KOPT-K1 (cell line): ENCODE results near the gene HIRIP3.
"Not testable (repeated sequence)": the region's sequence is repeated elsewhere in the genome, so short reads cannot be mapped to it uniquely, and the experiment has no call there.

Source experiments
- H3K27ac ChIP-seq: fragments of 200-600 bp; sonication (generic); 2 replicates; pipeline ENCODE4 v1.5.1; 2016; ENCODE audit warnings: antibody characterized with exemption, mild to moderate bottlenecking, low read depth, low read length; ENCODE audit not compliant: poor library complexity, severe bottlenecking
- H3K36me3 ChIP-seq: fragments of 200-600 bp; sonication (generic); 2 replicates; pipeline ENCODE4 v1.5.1; 2017; ENCODE audit warnings: antibody characterized with exemption, mild to moderate bottlenecking, low read length, moderate library complexity; ENCODE audit not compliant: insufficient read depth
- H3K9me3 ChIP-seq: fragments of 200-600 bp; sonication (generic); 2 replicates; pipeline ENCODE4 v1.5.1; 2017; ENCODE audit warnings: antibody characterized with exemption, low read length, mild to moderate bottlenecking; ENCODE audit not compliant: insufficient read depth, poor library complexity, severe bottlenecking

The HIRIP3 gene

DNA sequence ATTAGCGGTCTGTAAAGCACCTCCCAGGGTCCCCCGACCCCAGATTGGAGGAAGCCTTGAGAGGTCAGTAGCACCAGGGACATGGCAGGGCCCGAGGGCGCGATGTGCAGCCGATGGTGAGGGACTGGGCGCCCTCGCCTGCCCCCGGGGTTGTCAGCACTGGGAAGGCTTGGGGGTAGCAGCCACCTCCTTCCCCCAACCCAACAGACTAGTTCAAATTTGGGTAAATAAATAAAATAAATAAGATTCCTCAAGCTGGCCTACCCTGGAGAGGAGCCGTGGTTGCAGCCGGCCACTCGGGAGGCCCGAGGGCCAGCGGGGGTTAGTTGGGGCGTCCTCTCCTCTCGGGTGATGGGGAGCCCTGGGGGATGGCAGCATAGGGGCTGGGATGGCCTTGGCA is 29.0 kb upstream of the HIRIP3 start:
- Histone ChIP-seq H3K36me3 (no peaks in the 10 kb centered on the region), H3K9me3 (no peaks in the 10 kb centered on the region), H3K27ac (no peak overlapping the region)

DNA sequence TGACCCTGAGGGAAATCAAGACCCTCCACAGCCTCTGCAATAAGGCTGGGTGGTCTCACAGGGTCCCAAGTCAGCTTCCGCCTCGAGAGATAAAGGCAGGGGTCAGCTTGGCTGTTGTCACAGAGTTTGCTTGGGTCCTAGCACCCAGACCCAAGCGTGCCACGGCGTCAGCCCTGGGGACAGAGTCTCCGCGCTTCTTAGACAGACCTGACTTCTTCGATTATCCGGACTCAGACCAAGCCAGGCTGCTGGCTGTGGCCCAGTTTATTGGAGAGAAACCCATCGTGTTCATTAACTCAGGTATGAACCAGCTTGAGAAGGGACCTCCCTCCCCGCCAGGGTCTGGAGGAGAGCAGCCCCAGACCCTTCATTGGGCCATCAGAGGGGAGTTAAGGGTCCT is 28.2 kb upstream of the HIRIP3 start:
- Histone ChIP-seq H3K36me3 (no peaks in the 10 kb centered on the region), H3K9me3 (no peaks in the 10 kb centered on the region), H3K27ac (no peak overlapping the region)

DNA sequence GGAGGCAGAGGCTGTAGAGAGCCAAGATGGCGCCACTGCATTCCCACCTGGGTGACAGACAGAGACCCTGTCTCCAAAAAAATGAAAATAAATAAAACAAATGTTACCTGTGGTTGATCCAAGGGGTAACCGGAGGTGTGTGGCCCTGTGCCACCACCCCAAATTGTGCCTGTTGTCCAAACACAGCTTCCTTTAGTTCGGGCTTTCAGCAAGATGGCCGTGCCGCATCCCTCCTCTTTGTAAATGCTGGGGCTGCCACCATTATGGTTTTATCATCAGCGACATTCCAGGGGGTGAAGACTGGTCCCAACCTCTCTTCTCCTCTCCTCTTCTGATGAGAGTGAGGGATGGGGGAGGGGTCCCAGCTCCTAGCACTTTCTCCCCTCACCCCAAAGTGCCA is 27.5 kb upstream of the HIRIP3 start, which contains the start of gene C16orf92:
C16orf92 (plus strand) TSS at position 312 of the 400 bp plus-strand sequence. CDS start 143 bp downstream, outside the sequence.
- Histone ChIP-seq H3K9me3 (no peaks in the 10 kb centered on the region), H3K27ac (no peak within 1 kb of the TSS), H3K36me3 (no peaks in the 10 kb centered on the region)

DNA sequence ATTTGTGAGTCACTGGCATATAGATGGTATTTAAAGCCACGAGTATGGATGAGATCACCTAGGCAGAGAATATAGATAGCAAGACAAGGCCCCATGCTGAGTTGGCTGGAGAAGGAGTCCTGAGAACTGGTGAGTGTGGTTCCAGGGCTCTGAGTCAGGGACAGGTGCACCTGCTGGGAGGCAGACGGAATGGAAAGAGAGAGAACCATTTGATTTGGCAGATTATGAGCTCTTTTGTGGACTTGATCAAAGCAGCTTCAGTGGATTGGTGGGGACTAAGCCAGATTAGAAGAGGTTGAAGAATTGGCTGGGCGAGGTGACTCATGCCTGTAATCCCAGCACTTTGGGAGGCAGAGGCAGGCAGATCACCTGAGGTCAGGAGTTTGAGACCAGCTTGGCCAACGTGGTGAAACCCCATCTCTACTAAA is 23.3 kb upstream of the HIRIP3 start:
- Histone ChIP-seq H3K27ac (no peak overlapping the region), H3K9me3 (no peaks in the 10 kb centered on the region), H3K36me3 (no peaks in the 10 kb centered on the region)

DNA sequence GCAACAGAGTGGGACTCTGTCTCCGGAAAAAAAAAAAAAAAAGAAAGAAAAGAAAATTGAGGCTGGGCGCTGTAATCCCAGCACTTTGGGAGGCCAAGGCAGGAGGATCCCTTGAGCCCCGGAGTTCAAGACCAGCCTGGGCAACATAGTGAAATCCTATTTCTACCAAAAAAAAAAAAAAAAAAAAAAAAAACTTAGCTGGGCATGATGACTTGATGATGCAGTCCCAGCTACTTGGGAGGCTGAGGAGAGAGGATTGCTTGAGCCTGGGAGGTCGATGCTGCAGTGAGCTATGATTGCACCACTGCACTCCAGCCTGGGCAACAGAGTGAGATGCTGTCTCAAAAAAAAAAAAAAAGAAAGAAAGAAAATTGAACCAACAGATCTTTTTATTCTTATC is 22.5 kb upstream of the HIRIP3 start:
- not testable (repeated sequence) for H3K9me3 ChIP-seq, H3K27ac ChIP-seq, H3K36me3 ChIP-seq

DNA sequence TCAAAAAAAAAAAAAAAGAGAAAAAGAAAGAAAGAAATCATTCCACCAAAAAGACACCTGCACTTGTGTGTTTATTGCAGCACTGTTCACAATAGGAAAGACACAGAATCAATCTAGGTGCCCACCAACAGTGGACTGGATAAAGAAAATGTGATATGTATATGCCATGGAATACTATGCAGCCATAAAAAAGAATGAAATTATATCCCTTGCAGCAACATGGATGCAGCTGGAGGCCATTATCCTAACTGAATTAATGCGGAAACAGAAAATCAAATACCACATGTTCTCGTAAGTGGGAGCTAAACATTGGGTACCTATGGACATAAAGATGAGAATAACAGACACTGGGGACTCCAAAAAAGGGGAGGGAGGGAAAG is 21.9 kb upstream of the HIRIP3 start:
- Histone ChIP-seq H3K9me3 (no peaks in the 10 kb centered on the region), H3K27ac (no peak overlapping the region), H3K36me3 (no peaks in the 10 kb centered on the region)

DNA sequence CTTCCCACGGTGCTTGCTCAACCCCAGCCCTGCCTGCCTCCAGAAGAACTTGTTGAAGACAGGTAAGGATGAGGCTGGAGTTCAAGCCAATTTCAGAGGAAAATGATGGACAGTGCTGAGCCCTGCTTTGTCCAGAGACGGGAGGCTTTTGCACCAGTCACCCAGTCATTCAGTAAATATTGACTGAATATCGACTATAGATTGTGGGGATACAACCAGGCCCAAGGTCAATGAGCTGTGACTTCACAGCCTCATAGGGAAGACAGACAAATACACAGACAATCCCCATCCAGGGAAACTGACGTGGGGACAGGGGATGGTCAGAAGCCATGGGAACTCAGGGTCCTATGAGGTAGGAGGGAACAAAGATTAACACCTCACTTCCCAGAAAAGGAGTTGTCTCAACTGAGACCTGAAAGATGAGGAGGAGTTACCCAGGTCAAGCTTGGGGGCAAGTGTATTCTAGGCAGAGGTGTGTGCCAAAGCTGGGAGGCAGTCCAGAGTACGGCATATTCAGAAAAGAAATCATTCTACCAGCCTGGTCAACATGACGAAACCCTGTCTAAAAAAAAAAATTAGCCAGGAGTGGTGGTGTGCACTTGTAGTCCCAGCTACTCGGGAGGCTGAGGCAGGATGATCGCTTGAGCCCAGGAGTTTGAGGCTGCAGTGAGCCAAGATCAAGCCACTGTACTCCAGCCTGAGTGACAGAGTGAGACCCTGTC is 21.3 kb upstream of the HIRIP3 start:
- Histone ChIP-seq H3K9me3 (no peaks in the 10 kb centered on the region), H3K27ac (no peak overlapping the region)

DNA sequence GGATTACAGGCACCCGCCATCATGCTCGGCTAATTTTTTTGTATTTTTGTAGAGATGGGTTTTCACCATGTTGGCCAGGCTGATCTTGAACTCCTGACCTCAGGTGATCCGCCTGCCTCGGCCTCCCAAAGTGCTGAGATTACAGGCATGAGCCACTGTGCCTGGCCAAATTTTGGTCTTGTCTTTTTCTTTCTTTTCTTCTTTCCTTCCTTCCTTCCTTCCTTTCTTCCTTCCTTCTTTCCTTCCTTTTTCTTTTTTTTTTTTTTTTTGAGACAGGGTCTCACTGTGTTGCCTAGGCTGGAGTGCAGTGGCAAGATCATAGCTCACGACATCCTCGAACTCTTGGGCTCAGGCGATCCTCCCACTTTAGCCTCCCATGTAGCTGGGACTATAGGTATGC is 20.0 kb upstream of the HIRIP3 start:
- not testable (repeated sequence) for H3K27ac ChIP-seq, H3K9me3 ChIP-seq, H3K36me3 ChIP-seq

More for the DNA sequence above, 21.3 kb upstream of the HIRIP3 start:
- no peaks in the 10 kb centered on the region for H3K36me3 ChIP-seq

DNA sequence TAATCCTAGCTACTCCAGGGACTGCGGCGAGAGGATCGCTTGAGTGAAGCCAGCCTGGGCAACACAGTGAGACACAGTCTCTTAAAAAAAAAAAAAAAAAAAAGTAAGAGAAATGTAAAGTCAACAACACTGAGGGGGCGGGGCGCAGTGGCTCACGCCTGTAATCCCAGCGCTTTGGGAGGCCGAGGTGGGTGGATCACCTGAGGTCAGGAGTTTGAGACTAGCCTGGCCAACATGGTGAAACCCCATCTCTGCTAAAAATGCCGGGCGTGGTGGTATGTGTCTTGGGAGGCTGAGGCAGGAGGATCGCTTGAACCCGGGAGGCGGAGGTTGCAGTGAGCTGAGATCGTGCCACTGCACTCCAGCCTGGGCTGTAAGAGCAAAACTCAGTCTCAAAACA is 17.2 kb upstream of the HIRIP3 start:
- H3K27ac ChIP-seq, H3K9me3 ChIP-seq, H3K36me3 ChIP-seq: not testable (repeated sequence)

DNA sequence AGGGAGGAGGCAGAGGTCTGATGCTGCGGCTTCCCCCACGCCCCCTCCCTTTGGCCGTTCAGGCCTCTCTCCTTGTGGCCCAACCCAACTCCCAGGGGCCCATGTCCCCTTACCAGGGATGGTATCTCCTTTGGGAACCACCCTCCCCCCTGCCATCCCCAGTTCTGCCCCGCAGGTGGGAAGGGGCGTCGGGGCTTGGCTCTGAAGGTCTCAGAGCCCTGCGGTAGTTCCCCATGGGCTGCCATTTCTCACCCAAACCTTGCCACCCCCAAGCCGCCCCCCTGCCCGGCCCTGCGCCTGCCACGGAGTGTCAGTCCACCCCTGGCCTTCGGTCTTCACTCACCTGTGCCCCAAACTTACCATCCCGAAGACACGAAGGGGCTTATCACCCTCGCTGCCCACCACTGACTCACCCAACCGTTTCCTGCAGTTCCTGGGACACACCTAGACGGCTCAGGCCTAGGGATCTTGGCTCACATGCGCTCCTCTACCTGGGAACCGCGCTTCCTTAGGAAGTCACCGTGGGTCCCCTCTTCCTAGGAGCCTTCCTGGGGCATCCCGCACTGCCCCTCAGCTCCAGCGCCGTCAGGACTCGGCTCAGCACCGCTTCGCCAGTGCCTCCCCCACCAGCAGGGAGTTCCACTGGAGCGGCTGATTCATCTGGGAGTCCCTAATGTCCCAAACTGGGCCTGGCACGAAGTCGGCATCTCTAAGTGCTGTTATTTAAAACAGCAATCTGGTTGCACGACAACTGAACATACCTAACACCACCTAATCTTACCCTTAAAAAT is 16.5 kb upstream of the HIRIP3 start:
- no peaks in the 10 kb centered on the region for H3K9me3 ChIP-seq
- H3K36me3 ChIP-seq: no peaks in the 10 kb centered on the region
- H3K27ac ChIP-seq: no peak overlapping the region

DNA sequence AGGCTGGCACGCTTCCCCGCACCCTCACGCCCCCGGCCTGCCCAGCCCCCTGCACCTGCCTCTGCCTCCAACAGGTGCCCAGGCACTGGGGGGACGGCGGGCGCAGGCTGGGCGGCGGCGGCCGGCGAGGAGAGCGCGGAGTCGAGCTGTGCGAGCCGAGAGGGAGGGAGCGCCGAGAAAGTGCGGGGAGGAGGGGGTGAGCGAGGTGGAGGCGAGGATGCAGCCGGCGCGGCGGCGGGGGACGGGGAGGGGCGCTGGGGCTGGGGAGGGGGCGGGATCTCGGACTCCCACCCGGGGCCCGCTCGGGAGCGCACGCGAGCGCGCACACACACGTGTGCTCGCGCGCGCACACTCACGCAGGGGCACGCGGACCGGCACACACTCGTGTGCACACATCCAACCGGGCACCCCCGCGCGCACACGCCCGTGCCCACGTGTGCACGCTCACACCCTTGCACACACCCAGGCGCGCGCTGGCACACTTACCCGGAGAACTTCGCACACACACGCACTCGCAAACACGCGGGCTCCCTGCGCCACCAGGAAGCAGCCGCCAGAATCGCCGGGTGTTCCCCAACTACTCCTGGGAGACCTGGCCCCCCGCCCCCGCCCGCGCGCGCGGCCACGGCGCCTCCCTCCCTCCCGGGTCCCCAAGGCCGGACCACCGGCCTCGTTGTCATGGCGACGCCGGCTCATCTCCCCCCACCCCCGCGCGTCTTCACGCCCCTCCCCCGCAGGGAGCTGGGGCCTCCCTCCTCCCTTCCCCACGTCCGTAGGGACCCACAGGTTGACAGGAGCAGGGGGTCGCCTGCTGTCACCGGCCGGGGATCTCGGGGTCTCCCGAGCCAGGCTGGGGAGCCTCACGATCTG is 15.7 kb upstream of the HIRIP3 start, which contains the start of gene DOC2A:
DOC2A (minus strand) TSS at position 184 of the 870 bp plus-strand sequence. CDS start 805 bp downstream, outside the sequence.
- peak within 1 kb of the TSS; percentile 38 for H3K27ac ChIP-seq
- H3K9me3 ChIP-seq: no peaks in the 10 kb centered on the region
- 0 out of 2 replicates have a peak, but pooled peaks cover 3% of the 10 kb centered on the region for H3K36me3 ChIP-seq

DNA sequence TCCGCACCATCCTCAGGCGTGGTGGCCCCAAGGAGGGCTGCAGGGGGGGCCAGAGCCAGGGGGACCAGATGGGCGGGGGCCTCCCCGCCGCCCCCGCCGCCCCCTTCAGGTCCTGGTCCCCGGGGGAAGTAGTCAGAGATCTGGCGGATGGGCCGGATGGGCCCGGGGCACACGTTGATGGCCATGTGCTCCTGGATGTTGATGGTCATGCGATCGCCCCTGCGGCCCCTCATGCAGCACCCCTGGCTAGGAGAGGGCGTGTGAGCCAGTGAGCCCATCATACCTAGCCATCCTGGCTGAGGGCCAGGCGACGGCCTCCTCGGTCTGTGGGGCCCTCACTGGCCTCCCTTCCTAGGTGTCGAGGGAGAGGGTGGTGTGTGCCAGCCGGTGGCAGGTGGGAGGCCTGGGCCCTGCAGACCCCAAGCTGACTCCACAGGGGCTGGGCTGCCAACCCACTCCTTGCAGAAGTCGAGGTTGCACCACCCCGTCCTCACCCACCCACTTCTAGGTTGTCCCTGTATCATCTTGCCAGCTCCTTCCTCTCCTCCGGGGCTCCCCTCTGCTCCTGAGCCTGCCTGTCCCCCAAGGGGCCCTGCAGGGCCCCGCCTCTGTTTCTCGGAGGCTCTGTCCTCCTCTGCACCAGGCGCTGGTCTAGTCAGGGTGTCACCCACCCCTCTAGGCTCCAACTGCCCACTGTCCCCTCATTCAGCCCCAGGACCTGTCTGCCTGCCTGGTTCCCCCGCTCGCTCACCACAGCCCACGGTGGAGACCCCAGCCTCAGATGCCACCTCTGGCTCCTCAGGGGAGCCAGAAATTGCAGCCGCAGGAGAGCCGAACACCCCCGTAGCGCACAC is 14.8 kb upstream of the HIRIP3 start:
- H3K36me3 ChIP-seq: 0 out of 2 replicates have a peak, but pooled peaks cover 11% of the 10 kb centered on the region
- no peaks in the 10 kb centered on the region for H3K9me3 ChIP-seq
- H3K27ac ChIP-seq: peak overlapping the region; percentile 38

DNA sequence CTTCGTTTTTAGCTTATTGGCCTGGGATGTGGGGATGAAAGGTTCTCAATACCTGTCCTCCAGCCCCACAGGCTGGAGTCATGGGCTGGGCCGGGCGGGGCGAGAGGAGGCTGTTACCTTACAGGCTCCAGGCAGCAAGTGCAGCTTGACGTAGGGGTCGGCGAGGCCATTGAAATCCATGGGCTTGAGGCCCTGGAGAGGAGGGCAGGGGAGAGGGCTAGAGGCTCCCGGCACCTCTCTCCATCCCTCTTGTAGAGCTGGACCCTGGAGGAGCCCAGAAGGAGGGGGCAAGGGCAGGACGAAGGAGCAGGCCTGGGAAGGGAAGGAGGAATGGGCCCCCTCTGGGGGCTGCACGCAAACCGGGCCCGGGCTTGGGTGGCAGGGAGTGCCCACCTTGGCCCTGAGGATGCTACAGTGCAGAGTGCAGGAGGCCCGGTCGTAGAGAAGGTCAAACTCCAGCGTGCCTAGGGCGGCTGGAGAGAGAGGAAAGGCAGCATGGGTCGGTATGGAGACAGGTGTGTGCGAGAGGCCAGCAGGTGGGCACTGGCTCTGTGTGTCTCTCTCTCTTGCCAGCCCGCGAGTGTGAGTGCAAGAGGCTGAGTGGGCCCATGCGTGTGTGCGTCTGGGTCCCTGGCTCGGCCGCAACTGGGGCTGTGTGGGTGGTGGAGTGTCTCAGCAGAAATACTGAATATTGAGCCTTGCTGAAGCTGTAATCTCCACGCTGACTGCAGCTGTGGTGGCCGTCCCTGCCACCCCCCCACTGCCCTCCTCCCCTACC is 13.9 kb upstream of the HIRIP3 start:
- H3K36me3 ChIP-seq: 0 out of 2 replicates have a peak, but pooled peaks cover 11% of the 10 kb centered on the region
- H3K9me3 ChIP-seq: no peaks in the 10 kb centered on the region
- H3K27ac ChIP-seq: no peak overlapping the region
